ENCODE measurements around the gene DYNC1LI2.
"Not testable (repeated sequence)": the region's sequence is repeated elsewhere in the genome, so short reads cannot be mapped to it uniquely, and the experiment has no call there.

DYNC1LI2 gene

DNA sequence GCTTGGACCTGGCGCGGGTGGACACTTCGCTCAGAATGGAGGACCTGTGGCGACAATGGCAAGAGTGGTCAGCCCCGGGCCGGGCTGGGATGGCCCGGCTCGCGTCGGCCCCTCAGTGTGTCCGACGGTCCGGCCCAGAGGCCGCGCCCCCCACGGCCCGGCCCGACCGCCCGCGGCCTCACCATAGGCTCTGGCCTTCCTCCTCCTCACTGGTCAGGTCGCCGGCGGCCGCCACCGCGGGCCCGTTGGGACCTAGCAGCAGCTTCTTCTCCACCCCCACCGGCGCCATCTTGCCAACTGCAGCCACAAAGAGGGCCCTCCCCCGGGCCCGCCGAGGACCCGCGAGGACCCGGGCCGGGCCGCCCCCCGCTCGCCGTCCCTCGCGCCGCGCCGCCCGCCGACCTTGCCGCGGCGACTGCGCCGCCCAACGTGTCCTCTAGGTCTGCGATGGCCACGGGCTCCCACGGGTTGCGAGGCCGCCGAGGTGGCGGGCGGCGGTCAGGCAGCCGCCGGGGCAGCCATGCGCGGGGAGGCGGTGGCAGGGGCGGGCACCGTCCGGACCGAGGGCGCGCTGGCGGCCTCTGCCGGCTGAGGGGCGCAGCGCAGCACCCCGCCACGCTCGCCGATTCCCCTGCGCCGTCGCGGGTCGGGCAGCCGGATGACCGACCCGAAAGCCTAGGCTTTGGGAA, at the start of gene DYNC1LI2:
TSS of gene DYNC1LI2 (minus strand) at position 307 of the 689 bp plus-strand sequence. CDS start at position 289, 18 bp downstream.
- DNase-seq (ENCODE audit: low read depth) = peak; percentile 81

DNA sequence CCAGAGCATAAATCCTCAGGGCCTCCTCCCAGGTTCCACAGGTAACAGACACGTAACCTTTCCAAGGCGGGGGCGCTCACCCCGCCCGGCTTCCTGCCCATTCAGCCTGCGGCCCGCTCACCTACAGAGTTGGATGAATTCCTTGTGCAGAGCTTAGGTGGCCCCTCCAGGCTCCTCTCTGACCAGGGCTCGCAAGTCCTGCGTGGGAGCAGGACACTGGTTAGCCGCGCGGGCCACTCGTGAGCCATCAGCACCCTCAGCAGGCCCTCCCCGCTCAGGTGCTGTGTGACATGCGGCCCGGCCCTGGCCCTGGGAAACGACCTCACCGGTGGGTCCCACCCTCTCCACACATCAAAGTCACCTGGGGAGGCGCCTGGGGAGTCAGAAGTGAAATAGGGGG, 49.4 kb upstream of the DYNC1LI2 start:
- DNase-seq (ENCODE audit: low read depth) = no peak

DNA sequence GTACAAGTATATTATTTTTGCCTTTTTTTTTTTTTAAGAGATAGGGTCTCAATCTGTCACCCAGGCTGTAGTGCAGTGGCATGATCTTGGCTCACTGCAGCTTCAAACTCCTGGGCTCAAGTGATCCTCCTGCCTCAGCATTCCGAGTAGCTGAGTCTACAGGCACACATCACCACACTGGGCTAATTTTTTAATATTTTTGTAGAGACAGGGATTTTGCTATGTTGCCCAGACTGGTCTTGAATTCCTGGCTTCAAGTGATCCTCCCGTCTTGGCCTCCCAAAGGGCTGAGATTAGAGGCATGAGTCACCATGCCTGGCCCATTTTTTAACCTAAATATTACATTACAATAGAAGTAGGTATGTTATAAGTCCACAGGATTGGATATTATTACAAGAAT, 46.8 kb upstream of the DYNC1LI2 start:
- DNase-seq (ENCODE audit: low read depth) = peak; percentile 25

DNA sequence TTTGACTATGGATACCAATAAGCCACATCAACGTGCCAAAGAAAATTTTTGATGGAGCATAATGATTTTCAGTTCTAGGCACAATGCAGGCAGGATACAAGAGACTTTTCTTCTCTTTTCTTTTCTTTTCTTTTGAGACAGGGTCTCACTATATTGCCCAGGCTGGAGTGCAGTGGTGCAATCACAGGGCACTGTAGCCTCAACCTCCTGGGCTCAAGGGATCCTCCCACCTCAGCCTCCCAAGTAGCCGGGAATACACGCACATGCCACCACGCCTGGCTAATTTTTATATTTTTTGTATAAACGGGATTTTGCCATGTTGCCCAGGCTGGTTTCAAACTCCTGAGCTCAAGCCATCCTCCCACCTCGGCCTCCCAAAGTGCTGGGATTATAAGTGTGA, 42.6 kb upstream of the DYNC1LI2 start:
- DNase-seq (ENCODE audit: low read depth) = not testable (repeated sequence)

DNA sequence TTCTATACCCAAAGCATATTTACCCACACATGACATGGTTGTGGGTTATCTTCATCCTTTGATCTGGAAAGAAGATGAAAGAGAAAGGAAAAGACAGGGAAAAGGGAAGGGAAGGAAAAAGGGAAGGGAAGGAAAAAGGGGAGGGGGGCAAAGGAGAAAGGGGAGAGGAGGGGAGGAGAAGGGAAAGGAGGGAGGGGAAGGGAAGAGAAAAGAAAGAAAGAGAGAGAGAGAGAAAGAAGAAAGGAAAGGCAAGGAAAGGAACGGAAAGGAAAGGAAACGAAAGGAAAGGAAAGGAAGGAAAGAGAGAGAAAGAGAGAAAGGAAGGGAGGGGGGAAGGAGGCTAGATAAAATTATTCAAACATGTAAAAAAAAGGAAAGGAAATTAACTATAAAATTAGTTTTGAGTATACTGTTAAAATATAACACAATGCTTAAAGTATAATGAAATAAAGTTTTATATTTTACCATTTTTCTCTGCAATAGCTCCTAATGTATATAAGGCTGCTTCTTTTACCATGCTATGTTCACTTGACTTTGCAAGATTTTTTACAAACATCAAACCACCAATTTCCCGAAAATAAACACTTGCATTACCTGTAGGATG, 38.8 kb upstream of the DYNC1LI2 start:
- DNase-seq (ENCODE audit: low read depth) = no peak

DNA sequence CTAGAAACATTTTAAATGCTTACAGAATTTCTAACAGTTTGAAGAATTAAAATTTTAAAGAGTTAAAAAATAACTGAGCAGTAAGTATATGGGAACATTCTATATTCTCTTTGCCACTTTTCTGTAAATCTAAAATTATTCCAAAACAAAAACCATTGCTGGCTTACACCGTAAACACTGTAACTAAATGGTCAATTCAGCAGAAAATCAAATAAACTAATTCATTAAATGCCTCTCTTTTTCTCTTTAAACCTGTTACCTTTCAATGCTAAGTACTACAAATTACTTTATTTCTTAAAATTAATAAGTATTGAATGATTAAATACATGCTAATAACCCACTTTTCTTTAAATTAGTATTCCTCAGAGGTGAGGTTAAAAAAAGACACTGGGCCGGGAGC, 36.0 kb upstream of the DYNC1LI2 start:
- no peak for DNase-seq (ENCODE audit: low read depth)

DNA sequence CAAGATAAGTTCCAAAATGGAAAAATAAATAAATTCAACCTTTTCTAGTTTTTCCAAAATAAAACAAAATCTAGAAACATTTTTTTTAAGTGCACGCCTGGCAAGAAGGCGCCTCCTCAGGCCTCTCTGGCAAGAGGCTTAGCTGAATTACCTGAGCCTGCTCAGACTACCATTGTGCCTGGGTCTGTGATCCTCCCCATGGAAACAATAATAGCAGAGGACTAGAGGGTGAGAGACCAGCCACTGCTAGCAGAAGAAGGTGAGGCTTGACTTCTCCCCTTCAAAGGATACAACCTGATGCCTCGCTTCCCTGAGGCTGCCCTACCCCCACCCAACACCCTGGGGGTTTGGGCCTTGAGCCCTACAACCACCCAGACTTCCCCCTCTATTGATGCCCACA, 35.1 kb upstream of the DYNC1LI2 start:
- DNase-seq (ENCODE audit: low read depth) = no peak

- no peak for DNase-seq (ENCODE audit: low read depth)
Measured at GRCh38 chr16:66776457-66776856, 25.0 kb upstream of the DYNC1LI2 start.

GRCh38 chr16:66774981-66775380, 23.6 kb upstream of the DYNC1LI2 start:
- no peak for DNase-seq (ENCODE audit: low read depth)

DNA sequence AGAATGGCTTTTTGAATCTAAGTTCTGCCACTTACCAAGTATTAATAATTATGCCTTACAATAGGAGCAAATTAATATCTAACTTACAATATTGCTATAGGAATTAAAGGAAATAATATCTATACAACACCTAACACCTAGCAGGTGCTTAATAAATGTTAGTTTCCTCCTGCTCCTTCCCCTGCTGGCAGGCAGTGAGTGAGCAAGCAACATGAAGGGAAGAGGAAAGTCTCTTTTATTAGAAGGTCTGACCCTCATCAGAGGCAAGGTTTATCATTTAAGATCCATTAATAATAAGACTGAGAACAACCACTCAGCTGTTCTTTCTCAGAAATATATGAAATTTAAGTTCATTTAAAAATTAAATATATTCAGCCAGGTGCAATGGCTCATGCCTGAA, 6.7 kb upstream of the DYNC1LI2 start:
- no peak for DNase-seq (ENCODE audit: low read depth)

- DNase-seq (ENCODE audit: low read depth) = no peak
Measured at GRCh38 chr16:66754819-66755218, 3.4 kb upstream of the DYNC1LI2 start.

DNA sequence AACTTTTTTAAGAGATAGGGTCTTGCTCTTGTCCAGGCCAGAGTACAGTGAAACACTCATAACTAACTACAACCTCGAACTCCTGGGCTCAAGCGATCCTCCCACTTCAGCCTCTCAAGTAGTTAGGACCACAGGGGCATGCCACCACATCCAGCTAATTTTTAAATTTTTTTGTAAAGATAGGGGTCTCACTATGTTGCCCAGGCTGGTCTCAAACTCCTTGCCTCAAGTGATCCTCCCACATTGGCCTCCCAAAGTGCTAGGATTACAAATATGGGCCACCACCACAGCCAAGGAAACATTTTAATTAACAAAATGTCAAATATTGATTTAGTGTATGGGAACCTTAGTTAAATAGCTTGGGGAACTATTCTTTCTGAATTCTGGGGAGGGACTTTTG, 2.8 kb upstream of the DYNC1LI2 start:
- DNase-seq (ENCODE audit: low read depth) = no peak

GRCh38 chr16:66752958-66753357, 1.5 kb upstream of the DYNC1LI2 start:
- DNase-seq (ENCODE audit: low read depth) = no peak

GRCh38 chr16:66752379-66752778, 970 bp upstream of the DYNC1LI2 start:
- no peak for DNase-seq (ENCODE audit: low read depth)

GRCh38 chr16:66751992-66752322, 548 bp upstream of the DYNC1LI2 start:
- no peak for DNase-seq (ENCODE audit: low read depth)

DNA sequence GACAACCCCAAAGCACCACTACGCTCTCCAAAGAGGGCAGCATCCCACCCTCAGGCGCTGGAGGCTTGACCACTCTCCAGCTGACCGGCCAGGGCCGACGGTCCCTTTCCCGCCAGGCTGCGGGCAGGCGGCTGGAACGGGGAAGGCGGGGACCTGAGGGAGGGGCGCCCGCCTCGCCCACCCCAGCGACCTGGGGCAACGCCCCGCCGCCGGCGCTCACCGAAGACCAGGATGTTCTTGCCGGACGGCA, 431 bp downstream of the DYNC1LI2 start:
- DNase-seq (ENCODE audit: low read depth) = peak; percentile 39

- peak; percentile 13 for DNase-seq (ENCODE audit: low read depth)
Measured at GRCh38 chr16:66750279-66751052, 943 bp downstream of the DYNC1LI2 start.

- no peak for DNase-seq (ENCODE audit: low read depth)
Measured at GRCh38 chr16:66746682-66747081, 4.7 kb downstream of the DYNC1LI2 start.

DNA sequence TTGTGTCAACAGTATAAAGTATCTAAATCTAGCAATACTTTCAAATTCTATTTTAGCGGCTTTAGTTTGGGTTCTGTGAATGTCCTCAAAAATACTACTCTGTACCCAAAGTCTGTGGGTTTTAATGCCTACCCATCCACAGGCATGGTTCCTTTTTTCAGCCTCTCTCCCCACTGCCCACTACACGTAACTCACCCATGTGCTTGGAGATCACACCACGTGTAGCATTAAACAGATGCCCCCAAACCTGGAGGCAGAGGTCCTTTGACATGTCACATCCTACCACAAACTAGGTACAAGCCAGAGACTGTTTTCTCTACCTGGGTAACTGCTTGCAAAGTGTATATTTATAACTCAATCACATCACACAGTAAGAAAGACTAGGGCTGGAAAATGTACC, 5.4 kb downstream of the DYNC1LI2 start:
- DNase-seq (ENCODE audit: low read depth) = no peak

DNA sequence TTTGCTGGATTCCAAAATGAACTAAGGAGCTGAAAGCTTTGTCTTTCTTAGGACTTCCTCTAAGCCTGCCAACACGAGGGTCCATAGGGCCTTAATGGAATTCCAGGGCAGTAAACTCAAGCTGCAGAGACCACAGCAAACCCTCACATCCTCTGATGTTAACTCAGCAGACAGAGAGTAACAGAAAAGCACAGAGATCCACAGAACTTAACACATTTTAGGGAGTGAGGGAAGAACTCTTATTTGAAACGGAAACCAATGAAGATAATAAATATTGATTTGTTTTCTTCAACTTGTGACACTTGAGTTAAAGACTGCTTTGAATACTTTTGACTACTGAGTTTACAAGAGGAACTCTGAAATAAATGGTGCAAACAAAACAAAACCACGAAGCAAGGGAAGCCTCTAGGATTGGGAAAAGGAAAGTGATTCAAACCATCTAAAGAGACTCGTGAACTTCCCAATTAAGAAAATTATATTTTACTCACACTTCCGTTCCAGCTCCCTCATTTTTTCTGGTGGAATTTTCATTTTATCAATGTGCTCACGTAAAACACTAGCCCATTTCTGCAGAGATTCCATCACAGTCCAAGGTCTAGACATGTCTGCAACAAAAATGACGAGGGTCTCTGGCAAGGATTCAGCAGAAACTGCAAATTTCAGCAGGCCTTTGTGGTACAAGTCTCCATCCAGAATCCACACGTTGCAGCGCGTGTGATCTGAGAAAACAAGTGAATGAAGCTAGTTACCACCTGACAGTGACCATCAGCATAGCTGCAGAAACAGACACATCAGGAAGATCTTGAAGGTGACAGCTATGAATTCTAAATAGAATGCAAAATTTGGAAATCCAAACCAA, 9.2 kb downstream of the DYNC1LI2 start:
- DNase-seq (ENCODE audit: low read depth) = peak; percentile 26

- peak; percentile 87 for DNase-seq (ENCODE audit: low read depth)
Measured at GRCh38 chr16:66741169-66741900, 10.1 kb downstream of the DYNC1LI2 start.

- DNase-seq (ENCODE audit: low read depth) = peak; percentile 56
Measured at GRCh38 chr16:66740533-66740932, 10.9 kb downstream of the DYNC1LI2 start.
